PC-3 (cell line): ENCODE results near the gene PCP4L1. TPM values are rescaled to one million over a fixed set of nuclear protein-coding genes. Genes with fewer than 3 reads are reported as not detected.

Experiments used
- ATAC-seq: fragments of 200-7000 bp; cut with Tn5 transposase; 2 replicates; pipeline ENCODE4 v1.9.1; 2020; ENCODE audit warnings: mild to moderate bottlenecking, moderate library complexity
- BruUV-seq: library from RNA; stranded (reverse); fragments of 400-500 nt; replicated peaks from 2 replicates; lab custom pipeline; 2021; lab: Mats Ljungman, UMichigan
- CTCF ChIA-PET: fragments of 300-600 bp; sonication (Branson Sonifier 250); formaldehyde crosslinking; loops from one replicate; lab custom pipeline; 2022; ENCODE audit warnings: antibody characterized with exemption; lab: Charles Lee
- POLR2A ChIA-PET: fragments of 300-600 bp; sonication (Branson Sonifier 250); formaldehyde crosslinking; loops from one replicate; lab custom pipeline; 2022; ENCODE audit warnings: antibody characterized with exemption; ENCODE audit not compliant: unreplicated experiment; lab: Charles Lee
- DNase-seq: peaks from one replicate; pipeline ENCODE4 v3.0.0-alpha.2; 2015
- H2AFZ ChIP-seq: fragments of 300-600 bp; sonication (generic); 2 replicates; pipeline ENCODE4 v1.6.0; 2016; ENCODE audit warnings: antibody characterized with exemption, low read length
- H3F3A ChIP-seq: fragments of 300-600 bp; sonication (generic); one replicate; pipeline ENCODE4 v1.6.0; 2017; ENCODE audit warnings: antibody characterized with exemption, low read length, control low read depth, mild to moderate bottlenecking; ENCODE audit not compliant: unreplicated experiment
- H3K27ac ChIP-seq: fragments of 300-600 bp; sonication (generic); 2 replicates; pipeline ENCODE4 v1.5.1; 2016; ENCODE audit warnings: mild to moderate bottlenecking, low read length
- H3K27me3 ChIP-seq: fragments of 300-600 bp; sonication (generic); 2 replicates; pipeline ENCODE4 v1.6.1; 2016; ENCODE audit warnings: low read length, mixed read lengths
- H3K36me3 ChIP-seq: fragments of 300-600 bp; sonication (generic); 2 replicates; pipeline ENCODE4 v1.6.1; 2016; ENCODE audit warnings: low read depth, mixed run types, low read length, mixed read lengths
- H3K4me1 ChIP-seq: fragments of 300-600 bp; sonication (generic); 2 replicates; pipeline ENCODE4 v1.5.1; 2016; ENCODE audit warnings: low read length; ENCODE audit not compliant: insufficient read depth
- H3K4me2 ChIP-seq: fragments of 300-600 bp; sonication (generic); 2 replicates; pipeline ENCODE4 v1.6.0; 2016; ENCODE audit warnings: low read length
- H3K4me3 ChIP-seq: fragments of 300-600 bp; sonication (generic); 2 replicates; pipeline ENCODE4 v1.5.1; 2016; ENCODE audit warnings: mild to moderate bottlenecking, low read length, mixed read lengths
- H3K79me2 ChIP-seq: fragments of 300-600 bp; sonication (generic); 2 replicates; pipeline ENCODE4 v1.6.1; 2017; ENCODE audit warnings: low read length, mixed read lengths
- H3K9ac ChIP-seq: fragments of 300-600 bp; sonication (generic); 2 replicates; pipeline ENCODE4 v1.6.0; 2016; ENCODE audit warnings: mild to moderate bottlenecking, low read length
- H3K9me2 ChIP-seq: fragments of 300-600 bp; sonication (generic); replicated peaks from 2 replicates; pipeline ENCODE4 v1.6.1; 2016; ENCODE audit warnings: mixed run types, low read length, mixed read lengths
- H3K9me3 ChIP-seq: fragments of 300-600 bp; sonication (generic); 2 replicates; pipeline ENCODE4 v1.6.1; 2016; ENCODE audit warnings: low read length, mixed read lengths
- H4K20me1 ChIP-seq: fragments of 300-600 bp; sonication (generic); 2 replicates; pipeline ENCODE4 v1.6.1; 2016; ENCODE audit warnings: low read length, mixed read lengths
- CTCF ChIP-seq: fragments of 300-600 bp; sonication (generic); conservative IDR thresholded peaks from 2 replicates; pipeline ENCODE4 v1.5.1; 2017; ENCODE audit warnings: antibody characterized with exemption, low read depth, mild to moderate bottlenecking, low read length
- EZH2 ChIP-seq: fragments of 300-600 bp; sonication (generic); IDR thresholded peaks from one replicate; pipeline ENCODE4 v1.6.1; 2017; ENCODE audit warnings: antibody characterized with exemption, mild to moderate bottlenecking, low read length; ENCODE audit not compliant: unreplicated experiment
- EZH2phosphoT487 ChIP-seq: fragments of 300-600 bp; sonication (generic); IDR thresholded peaks from 2 replicates; pipeline ENCODE4 v1.6.1; 2018; ENCODE audit warnings: mild to moderate bottlenecking, antibody characterized with exemption, low read length, borderline replicate concordance
- intact Hi-C: fragments of 100-400 bp; cut with micrococcal nuclease; formaldehyde crosslinking; loops from 2 replicates; pipeline ENCODE4 v1.9.0; 2023
- total RNA-seq: library from RNA; depleted of rRNA; stranded (reverse); fragments of >200 nt; gene quantifications from 2 replicates; pipeline ENCODE4 v1.2.3, GENCODE V29; 2014

The PCP4L1 gene
- total RNA-seq, 1 experiment from 2014 or later: 0.07 TPM

GRCh38 chr1:161259345-161259702 lies 779 bp downstream of the PCP4L1 start:
- ATAC-seq: no peak
- Histone ChIP-seq H3K4me3 (no peak overlapping the region), H3K36me3 (no peaks in the 10 kb centered on the region), H3F3A (no peaks in the 10 kb centered on the region), H4K20me1 (no peaks in the 10 kb centered on the region), H3K27me3 (peaks cover 27% of the 10 kb centered on the region), H3K79me2 (no peaks in the 10 kb centered on the region), H3K4me1 (no peaks in the 10 kb centered on the region), H3K27ac (no peak overlapping the region), H3K9me3 (peaks cover 6% of the 10 kb centered on the region; the same call in 1 of the 2 replicates), H3K9me2 (no peaks in the 10 kb centered on the region), H3K4me2 (no peak overlapping the region), H2AFZ (no peak overlapping the region), H3K9ac (no peak overlapping the region)
- intact Hi-C loops: no loop called here
- no TSS peak for BruUV-seq
- ChIA-PET POLR2A (no interaction called here), CTCF (no interaction called here)
- TF ChIP-seq CTCF (no peak), EZH2 (no peak), EZH2phosphoT487 (no peak)
- DNase-seq: no peak

DNA sequence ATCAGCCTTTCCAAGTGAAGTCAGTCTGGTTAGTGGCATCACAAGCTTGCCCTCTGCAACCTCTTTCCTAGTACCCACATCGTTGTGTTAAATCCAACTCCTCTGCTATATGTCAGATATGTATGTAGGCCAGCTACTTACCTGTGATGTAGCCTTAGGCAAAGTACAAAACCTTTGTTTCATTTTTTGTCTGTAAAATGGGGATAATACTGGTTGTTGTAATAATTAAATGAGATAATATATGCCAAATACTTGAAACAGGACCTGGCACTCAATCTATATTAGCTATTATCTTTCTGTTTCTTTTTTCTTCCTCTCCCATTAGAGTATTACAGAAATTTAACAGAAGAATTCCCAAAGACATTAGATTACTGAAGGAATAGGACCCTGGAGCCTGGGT lies 1.2 kb downstream of the PCP4L1 start:
- H3K9me2 ChIP-seq: no peaks in the 10 kb centered on the region
- H4K20me1 ChIP-seq: no peaks in the 10 kb centered on the region
- H3K27me3 ChIP-seq: peaks cover 27% of the 10 kb centered on the region
- no peak overlapping the region for H3K27ac ChIP-seq
- no peak for ATAC-seq
- H3K79me2 ChIP-seq: no peaks in the 10 kb centered on the region
- H2AFZ ChIP-seq: no peak overlapping the region
- no peak for DNase-seq
- no peak overlapping the region for H3K4me2 ChIP-seq
- H3K9ac ChIP-seq: no peak overlapping the region
- ChIA-PET POLR2A (no interaction called here), CTCF (no interaction called here)
- no TSS peak for BruUV-seq
- H3K4me1 ChIP-seq: no peaks in the 10 kb centered on the region
- no peaks in the 10 kb centered on the region for H3F3A ChIP-seq
- peaks cover 6% of the 10 kb centered on the region; the same call in 1 of the 2 replicates for H3K9me3 ChIP-seq
- intact Hi-C loops: no loop called here
- TF ChIP-seq EZH2phosphoT487 (no peak), CTCF (no peak), EZH2 (no peak)
- no peaks in the 10 kb centered on the region for H3K36me3 ChIP-seq
- H3K4me3 ChIP-seq: no peak overlapping the region

GRCh38 chr1:161260376-161261260 lies 2.1 kb downstream of the PCP4L1 start:
- BruUV-seq: no TSS peak
- H3K27ac ChIP-seq: no peak overlapping the region
- no peak overlapping the region for H3K4me3 ChIP-seq
- H3K4me1 ChIP-seq: no peaks in the 10 kb centered on the region
- no peak overlapping the region for H2AFZ ChIP-seq
- ATAC-seq: peak; percentile 44
- peaks cover 27% of the 10 kb centered on the region for H3K27me3 ChIP-seq
- intact Hi-C loops: no loop called here
- no peak overlapping the region for H3K9ac ChIP-seq
- no peaks in the 10 kb centered on the region for H3K79me2 ChIP-seq
- no peaks in the 10 kb centered on the region for H4K20me1 ChIP-seq
- H3K4me2 ChIP-seq: peak overlapping the region; percentile 10; the same call in 1 of the 2 replicates
- no peaks in the 10 kb centered on the region for H3K36me3 ChIP-seq
- CTCF ChIA-PET: no interaction called here
- H3K9me2 ChIP-seq: no peaks in the 10 kb centered on the region
- POLR2A ChIA-PET: no interaction called here
- H3F3A ChIP-seq: no peaks in the 10 kb centered on the region
- TF ChIP-seq CTCF: no peak
- TF ChIP-seq EZH2: no peak
- TF ChIP-seq EZH2phosphoT487: no peak
- H3K9me3 ChIP-seq: peaks cover 6% of the 10 kb centered on the region; the same call in 1 of the 2 replicates
- no peak for DNase-seq
